Tibial artery (tissue), 4 donors: Measurements from ENCODE around the gene NRCAM.

ENCODE experiments used
- DNase-seq, 2 donors: peaks; one replicate each; pipeline ENCODE4 v3.0.0-alpha.2; 2019
- H3K27ac ChIP-seq, 2 donors: fragments of 200-600 bp; sonication (generic) in 1 of 2; 1 replicate in 1 of 2; 2 replicates in 1 of 2; pipeline ENCODE4 v1.5.1; 2018 to 2019; ENCODE audit warnings: mild to moderate bottlenecking in 1 of 2
- H3K27me3 ChIP-seq, 2 donors: fragments of 200-600 bp; sonication (generic) in 1 of 2; one replicate each; pipeline versions ENCODE4 v1.5.1 to v1.6.0; 2016 to 2019
- H3K36me3 ChIP-seq, 3 donors: fragments of 200-600 bp; sonication (generic) in 2 of 3; one replicate each; pipeline ENCODE4 v1.5.1; 2016 to 2019; ENCODE audit warnings: mild to moderate bottlenecking in 2 of 3
- H3K4me1 ChIP-seq, 4 donors: fragments of 200-600 bp; sonication (generic) in 2 of 4; 1 replicate in 3 of 4; 2 replicates in 1 of 4; pipeline ENCODE4 v1.5.1; 2016 to 2019
- H3K4me3 ChIP-seq, 2 donors: fragments of 200-600 bp; sonication (generic) in 1 of 2; 1 replicate in 1 of 2; 2 replicates in 1 of 2; pipeline ENCODE4 v1.5.1; 2018 to 2019; ENCODE audit warnings: mild to moderate bottlenecking in 2 of 2
- H3K9me3 ChIP-seq, 3 donors: fragments of 200-600 bp; sonication (generic) in 1 of 3; one replicate each; pipeline ENCODE4 v1.5.1; 2016 to 2019
- CTCF ChIP-seq, 2 experiments: fragments of 200-600 bp in 1 of 2; fragments of 450-650 bp in 1 of 2; IDR thresholded peaks; one replicate each; pipeline ENCODE4 v1.5.1; 2017 to 2019; ENCODE audit warnings: antibody characterized with exemption in 2 of 2, mild to moderate bottlenecking in 1 of 2, moderate library complexity in 1 of 2
- intact Hi-C: fragments of 100-400 bp; cut with DNase I; formaldehyde crosslinking; loops from one replicate; pipeline ENCODE4 v1.15.0; 2023; ENCODE audit warnings: low total_unique reads

Gene NRCAM

GRCh38 chr7:108453320-108453719 is 2.9 kb downstream of the NRCAM start:
- no peak for DNase-seq
- Histone ChIP-seq H3K9me3 (no peaks in the 10 kb centered on the region), H3K4me1 (peaks cover 0 to 27% (median 21%) of the 10 kb centered on the region in 4 donors), H3K36me3 (no peaks in the 10 kb centered on the region), H3K27ac (no peak overlapping the region), H3K4me3 (no peak overlapping the region), H3K27me3 (peaks cover 0 to 44% of the 10 kb centered on the region in 2 donors)
- no peak for TF ChIP-seq CTCF (IDR thresholded peaks at IDR 0.05)
- intact Hi-C loops: no loop called here

DNA sequence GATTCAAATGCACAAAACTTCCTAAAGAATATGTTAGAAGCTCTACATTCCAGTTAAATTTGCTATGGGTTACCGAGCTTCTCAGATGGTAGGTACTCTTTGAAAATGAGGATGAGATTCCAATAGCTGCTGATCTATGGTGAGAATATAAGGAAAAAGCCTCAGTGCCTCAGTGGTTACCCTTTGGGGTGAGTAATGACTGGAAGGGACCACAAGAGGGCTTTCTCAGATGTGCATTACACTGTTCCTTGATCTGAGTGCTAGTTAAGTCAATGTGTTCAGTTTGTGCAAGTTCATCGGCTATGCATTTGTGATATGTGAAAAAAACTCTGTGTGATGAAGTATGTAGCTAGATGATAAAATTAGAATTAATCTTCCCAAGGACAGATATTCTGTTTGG is 3.5 kb downstream of the NRCAM start:
- H3K9me3 ChIP-seq: no peaks in the 10 kb centered on the region
- peaks cover 0 to 42% of the 10 kb centered on the region in 2 donors for H3K27me3 ChIP-seq
- intact Hi-C loops: no loop called here
- TF ChIP-seq CTCF (IDR thresholded peaks at IDR 0.05): peak in 1 of 2 experiments; percentile 28
- no peak overlapping the region for H3K4me3 ChIP-seq
- no peaks in the 10 kb centered on the region for H3K36me3 ChIP-seq
- peaks cover 0 to 27% (median 21%) of the 10 kb centered on the region in 4 donors for H3K4me1 ChIP-seq
- DNase-seq: no peak
- H3K27ac ChIP-seq: no peak overlapping the region

DNA sequence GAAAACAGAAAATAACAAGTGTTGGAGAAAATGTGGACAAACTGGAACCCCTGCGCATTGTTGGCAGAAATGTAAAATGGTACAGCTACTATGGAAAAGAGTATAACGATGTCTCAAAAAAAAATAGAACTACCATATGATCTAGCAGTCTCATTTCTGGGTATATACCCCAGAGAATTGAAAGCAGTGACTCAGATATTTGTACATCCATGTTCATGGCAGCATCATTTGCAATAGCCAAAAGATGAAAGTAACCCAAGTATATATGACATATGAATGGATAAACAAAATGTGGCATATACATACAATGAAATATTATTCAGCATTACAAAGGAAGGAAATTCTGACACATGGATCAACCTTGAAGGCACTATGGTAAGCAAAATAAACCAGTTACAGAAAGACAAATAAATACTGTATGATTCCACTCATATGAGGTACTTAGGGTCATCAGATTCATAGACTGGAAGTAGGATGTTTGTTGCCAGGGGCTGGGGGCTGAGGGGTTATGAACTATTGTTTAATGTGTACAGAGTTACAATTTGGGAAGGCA is 4.9 kb downstream of the NRCAM start:
- no peak for DNase-seq

DNA sequence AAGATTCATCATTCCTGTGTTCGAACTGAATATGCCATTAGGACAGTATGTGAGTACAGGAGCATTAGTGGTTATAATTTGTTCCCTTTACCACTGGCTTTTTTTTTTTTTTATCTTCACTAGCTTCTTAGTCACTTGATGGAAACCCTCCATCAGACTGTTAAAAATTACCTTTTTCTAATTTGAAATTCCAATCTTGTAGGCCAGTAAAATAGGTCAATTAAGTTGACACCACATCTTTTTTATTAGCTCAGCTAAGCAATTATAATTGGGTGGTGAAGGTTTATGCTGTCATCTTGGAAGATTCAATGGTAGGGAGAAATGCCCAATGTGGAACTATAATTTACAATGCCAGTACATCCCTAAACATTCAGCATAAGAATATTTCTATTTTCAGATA is 6.1 kb downstream of the NRCAM start:
- Histone ChIP-seq H3K27ac (no peak overlapping the region), H3K9me3 (no peaks in the 10 kb centered on the region), H3K27me3 (peaks cover 0 to 18% of the 10 kb centered on the region in 2 donors), H3K36me3 (no peaks in the 10 kb centered on the region), H3K4me1 (peaks cover 0 to 9% (median 6%) of the 10 kb centered on the region in 4 donors), H3K4me3 (no peak overlapping the region)
- intact Hi-C loops: no loop called here
- TF ChIP-seq CTCF (IDR thresholded peaks at IDR 0.05): no peak
- DNase-seq: no peak

More for the DNA sequence above, 4.9 kb downstream of the NRCAM start:
- H3K4me1 ChIP-seq: peaks cover 0 to 21% (median 16%) of the 10 kb centered on the region in 4 donors
- no peak overlapping the region for H3K4me3 ChIP-seq
- no peaks in the 10 kb centered on the region for H3K36me3 ChIP-seq
- no peak overlapping the region for H3K27ac ChIP-seq
- H3K9me3 ChIP-seq: no peaks in the 10 kb centered on the region
- TF ChIP-seq CTCF (IDR thresholded peaks at IDR 0.05): no peak
- intact Hi-C loops: no loop called here
- peaks cover 0 to 31% of the 10 kb centered on the region in 2 donors for H3K27me3 ChIP-seq

GRCh38 chr7:108449521-108449920 is 6.7 kb downstream of the NRCAM start:
- Histone ChIP-seq H3K36me3 (no peaks in the 10 kb centered on the region), H3K9me3 (no peaks in the 10 kb centered on the region), H3K27ac (no peak overlapping the region), H3K27me3 (peaks cover 0 to 12% of the 10 kb centered on the region in 2 donors), H3K4me1 (peaks cover 0 to 2% (median under 1%) of the 10 kb centered on the region in 4 donors), H3K4me3 (no peak overlapping the region)
- intact Hi-C loops: no loop called here
- no peak for TF ChIP-seq CTCF (IDR thresholded peaks at IDR 0.05)
- DNase-seq: no peak
